B cell (primary cell): Measurements from ENCODE around the gene ALDOA.

Source experiments
- EZH2 ChIP-seq: IDR thresholded peaks from 2 replicates; pipeline ENCODE4 v1.6.1; 2012; ENCODE audit warnings: borderline replicate concordance, low read depth, mild to moderate bottlenecking, moderate library complexity, low read length; ENCODE audit not compliant: insufficient read depth, poor library complexity, severe bottlenecking
- TF ChIP-seq, protein P1 (sequence below): fragments of 200-600 bp; IDR thresholded peaks from one replicate; pipeline ENCODE4 v1.8.0; 2022; ENCODE audit warnings: antibody characterized with exemption, mild to moderate bottlenecking

DNA sequence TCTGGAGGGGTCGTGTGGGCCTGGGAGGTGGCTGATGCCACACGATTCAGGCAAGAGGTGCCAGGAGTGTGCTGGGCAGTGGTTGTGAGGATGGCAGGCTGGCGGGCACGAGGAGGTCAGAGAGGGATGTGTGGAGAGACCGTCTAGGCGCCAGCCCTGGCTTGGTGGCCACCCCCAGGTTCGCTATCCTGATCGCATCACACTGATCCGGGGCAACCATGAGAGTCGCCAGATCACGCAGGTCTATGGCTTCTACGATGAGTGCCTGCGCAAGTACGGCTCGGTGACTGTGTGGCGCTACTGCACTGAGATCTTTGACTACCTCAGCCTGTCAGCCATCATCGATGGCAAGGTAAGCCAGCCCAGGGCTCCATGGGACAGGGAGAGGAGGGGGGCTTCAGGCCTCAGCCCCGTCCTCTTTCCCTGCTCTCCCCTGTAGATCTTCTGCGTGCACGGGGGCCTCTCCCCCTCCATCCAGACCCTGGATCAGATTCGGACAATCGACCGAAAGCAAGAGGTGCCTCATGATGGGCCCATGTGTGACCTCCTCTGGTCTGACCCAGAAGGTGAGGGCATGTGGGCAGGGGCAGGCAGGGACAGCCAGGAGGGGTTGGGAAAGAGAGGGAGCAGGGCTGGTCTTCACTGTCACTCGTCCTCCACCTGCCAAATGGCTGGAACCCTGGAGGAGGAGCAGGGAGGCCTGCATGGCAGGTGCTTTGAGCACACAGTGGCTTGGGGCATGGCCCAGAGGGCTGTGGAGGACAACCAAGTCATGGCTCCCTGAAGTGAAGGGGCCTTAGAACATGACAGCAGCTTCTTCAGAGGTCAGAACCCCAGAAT lies 17.9 kb downstream of the ALDOA start:
- TF ChIP-seq, protein P1, sequence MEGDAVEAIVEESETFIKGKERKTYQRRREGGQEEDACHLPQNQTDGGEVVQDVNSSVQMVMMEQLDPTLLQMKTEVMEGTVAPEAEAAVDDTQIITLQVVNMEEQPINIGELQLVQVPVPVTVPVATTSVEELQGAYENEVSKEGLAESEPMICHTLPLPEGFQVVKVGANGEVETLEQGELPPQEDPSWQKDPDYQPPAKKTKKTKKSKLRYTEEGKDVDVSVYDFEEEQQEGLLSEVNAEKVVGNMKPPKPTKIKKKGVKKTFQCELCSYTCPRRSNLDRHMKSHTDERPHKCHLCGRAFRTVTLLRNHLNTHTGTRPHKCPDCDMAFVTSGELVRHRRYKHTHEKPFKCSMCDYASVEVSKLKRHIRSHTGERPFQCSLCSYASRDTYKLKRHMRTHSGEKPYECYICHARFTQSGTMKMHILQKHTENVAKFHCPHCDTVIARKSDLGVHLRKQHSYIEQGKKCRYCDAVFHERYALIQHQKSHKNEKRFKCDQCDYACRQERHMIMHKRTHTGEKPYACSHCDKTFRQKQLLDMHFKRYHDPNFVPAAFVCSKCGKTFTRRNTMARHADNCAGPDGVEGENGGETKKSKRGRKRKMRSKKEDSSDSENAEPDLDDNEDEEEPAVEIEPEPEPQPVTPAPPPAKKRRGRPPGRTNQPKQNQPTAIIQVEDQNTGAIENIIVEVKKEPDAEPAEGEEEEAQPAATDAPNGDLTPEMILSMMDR, result no peak
- no peak for TF ChIP-seq EZH2
